ENCODE data around the gene CTIF.
A peak's percentile ranks its signal among the peaks of the same experiment; 100 is the strongest.

Gene CTIF

DNA sequence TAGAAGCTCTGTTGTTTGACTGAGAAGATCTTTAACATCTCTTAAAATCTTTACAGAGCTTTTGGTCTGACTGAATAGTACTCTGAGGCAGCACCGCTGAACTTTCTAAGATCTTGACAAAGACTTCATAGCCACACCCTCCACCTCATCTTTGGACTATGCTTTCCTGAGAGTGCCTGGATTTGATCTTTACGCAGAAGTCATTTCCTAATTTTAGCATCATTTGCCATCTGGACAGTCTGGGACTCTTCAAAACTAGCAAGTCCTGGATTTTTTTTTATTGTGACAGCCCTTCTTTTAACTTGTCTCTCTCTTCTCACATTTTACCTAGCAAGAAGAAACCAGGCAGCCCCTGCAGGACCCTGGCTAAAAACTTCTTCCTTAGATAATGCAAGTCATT, 188.8 kb downstream of the CTIF start:
- DNase-seq (ENCODE audit: insufficient read length) (no peak), FAIRE-seq (no peak)
- TF ChIP-seq TAF1 (IDR thresholded peaks at IDR 0.05; ENCODE audit: borderline replicate concordance, low read depth, low read length): no peak
- TF ChIP-seq POLR2AphosphoS5 (IDR thresholded peaks at IDR 0.05; ENCODE audit: low read depth, low read length): no peak
- no peak for TF ChIP-seq POLR2A (IDR thresholded peaks at IDR 0.05; ENCODE audit: low read depth, low read length)

DNA sequence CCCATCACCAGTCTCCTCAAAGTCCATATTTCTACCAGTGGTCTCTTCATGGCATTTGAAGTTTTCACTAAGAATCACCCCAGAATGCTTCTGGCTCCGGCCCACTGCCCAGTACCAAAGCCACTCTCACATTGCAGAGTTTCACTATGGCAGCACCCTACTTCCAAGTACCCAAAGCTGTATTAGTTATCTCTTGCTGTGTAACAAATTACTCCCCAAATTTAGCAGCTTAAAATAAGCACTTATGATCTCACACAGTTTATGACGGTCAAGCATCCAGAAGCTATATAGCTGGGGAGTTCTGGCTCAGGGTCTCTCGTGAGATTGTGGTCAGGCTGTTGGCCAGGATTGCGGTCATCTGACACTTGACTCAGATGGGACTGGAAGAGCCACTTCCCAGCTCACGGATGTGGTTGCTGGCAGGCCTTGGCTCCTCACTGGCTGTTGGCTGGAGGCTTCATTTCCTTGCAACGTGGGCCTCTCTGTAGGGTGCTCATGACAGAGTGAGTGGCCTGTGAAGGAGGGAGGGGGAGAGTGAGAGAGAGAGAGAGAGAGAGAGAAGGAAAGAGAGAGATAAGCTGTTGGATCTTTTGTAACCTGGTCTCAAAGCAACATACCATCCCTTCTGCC, 189.5 kb downstream of the CTIF start:
- no peak for TF ChIP-seq TAF1 (IDR thresholded peaks at IDR 0.05; ENCODE audit: borderline replicate concordance, low read depth, low read length)
- no peak for TF ChIP-seq POLR2AphosphoS5 (IDR thresholded peaks at IDR 0.05; ENCODE audit: low read depth, low read length)
- TF ChIP-seq POLR2A (IDR thresholded peaks at IDR 0.05; ENCODE audit: low read depth, low read length): no peak
- DNase-seq (ENCODE audit: insufficient read length) (no peak), FAIRE-seq (no peak)

DNA sequence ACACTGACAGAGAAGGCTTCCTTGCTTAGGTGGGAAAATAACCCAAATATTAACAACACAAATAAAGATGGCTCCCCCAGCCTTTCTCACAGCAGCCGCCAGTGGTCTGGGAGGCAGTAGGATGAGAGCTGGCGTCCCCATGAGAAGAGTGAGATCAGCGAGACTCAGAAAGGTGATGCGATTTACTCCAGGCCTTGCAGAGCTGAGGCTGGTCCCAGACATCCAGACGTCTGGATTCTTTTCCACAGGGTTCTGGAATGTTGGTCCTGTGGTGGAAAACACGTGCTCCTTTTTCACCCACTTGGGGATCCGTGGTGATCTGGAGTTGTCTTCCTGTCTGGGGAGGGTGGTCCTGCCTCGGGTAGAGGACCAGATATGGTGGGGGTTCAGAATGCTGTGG, 190.6 kb downstream of the CTIF start:
- DNase-seq (ENCODE audit: insufficient read length) (no peak), FAIRE-seq (no peak)
- TF ChIP-seq POLR2A (IDR thresholded peaks at IDR 0.05; ENCODE audit: low read depth, low read length) (no peak), TAF1 (IDR thresholded peaks at IDR 0.05; ENCODE audit: borderline replicate concordance, low read depth, low read length) (no peak), POLR2AphosphoS5 (IDR thresholded peaks at IDR 0.05; ENCODE audit: low read depth, low read length) (no peak)

DNA sequence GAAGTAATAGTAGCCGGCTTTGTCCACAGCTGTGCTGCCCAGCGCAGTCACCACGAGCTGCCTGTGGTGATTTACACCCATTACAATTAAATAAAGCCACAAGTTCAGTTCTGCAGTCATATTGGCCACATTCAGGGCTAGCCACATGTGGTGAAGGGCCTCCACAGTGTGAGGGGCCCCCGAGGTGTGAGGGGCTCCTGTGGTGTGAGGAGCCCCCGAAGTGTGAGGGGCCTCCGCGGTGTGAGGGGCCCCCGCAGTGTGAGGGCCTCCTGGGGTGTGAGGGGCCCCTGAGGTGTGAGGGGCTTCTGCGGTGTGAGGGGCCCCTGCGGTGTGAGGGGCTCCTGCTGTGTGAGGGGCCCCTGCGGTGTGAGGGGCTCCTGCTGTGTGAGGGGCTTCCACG, 191.2 kb downstream of the CTIF start:
- FAIRE-seq: no peak
- DNase-seq (ENCODE audit: insufficient read length): no peak
- no peak for TF ChIP-seq POLR2A (IDR thresholded peaks at IDR 0.05; ENCODE audit: low read depth, low read length)

DNA sequence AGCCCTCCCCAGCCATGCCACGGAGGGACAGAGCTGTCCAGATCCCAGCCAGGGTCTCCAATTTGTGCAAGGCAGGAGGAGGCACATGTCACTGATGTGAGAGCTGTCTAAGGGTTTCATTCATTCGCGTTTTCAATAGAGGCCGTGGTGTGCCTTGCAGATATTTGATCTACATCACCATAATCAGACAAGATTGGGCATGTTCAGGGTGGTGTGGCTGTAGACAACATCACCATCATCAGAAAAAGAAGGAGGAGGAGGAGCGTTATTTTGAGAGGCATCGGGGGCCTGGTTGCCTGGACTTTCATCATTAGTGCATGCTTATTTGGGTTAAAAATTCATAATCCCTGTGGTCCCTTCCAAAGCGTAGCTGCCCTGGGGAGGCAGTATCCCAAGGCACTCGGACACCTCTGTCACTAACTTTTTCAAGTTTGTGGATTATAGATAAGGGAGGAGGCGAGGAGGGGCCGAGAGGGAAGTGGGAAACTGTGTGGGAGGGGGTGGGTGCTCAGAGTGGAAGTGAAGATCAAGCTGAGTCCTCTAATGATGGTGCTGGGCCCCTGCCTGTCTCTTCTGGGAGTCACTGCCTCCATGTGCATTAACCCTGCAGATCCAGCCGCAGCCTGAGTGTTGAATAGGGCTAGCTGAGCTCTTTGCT, 194.1 kb downstream of the CTIF start:
- TF ChIP-seq POLR2AphosphoS5 (IDR thresholded peaks at IDR 0.05; ENCODE audit: low read depth, low read length): no peak
- TF ChIP-seq TAF1 (IDR thresholded peaks at IDR 0.05; ENCODE audit: borderline replicate concordance, low read depth, low read length): no peak
- no peak for TF ChIP-seq POLR2A (IDR thresholded peaks at IDR 0.05; ENCODE audit: low read depth, low read length)
- peak; percentile 55 for DNase-seq (ENCODE audit: insufficient read length)

DNA sequence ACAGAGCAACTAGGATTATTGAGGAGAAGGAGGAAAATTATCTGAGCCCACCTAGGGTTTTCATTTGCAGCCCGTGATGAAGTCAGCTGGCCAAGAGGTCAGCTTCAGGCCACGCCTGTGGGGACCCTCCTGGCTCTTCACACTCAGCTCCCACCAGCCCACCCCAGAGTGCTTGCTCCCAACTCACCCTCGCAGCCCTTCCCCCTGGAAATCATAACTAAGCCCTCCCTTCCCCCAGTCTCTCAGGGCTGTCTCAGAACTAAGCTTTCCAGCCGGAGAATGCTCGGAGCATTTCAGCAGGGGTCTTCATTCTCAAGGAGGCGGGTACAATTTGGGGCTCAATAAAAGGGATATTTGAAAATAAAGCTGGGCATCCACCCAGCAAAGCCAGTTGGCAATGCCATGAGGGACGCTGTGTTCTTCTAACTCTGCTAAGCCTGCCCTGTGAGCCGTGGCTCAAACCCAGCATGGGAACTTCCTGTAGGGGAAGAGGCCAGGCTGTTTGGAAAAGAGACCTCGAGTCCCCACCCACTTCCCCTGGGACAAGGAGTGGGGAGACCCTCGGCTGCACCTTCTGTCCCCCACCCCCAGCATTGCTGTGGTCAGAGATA, 194.9 kb downstream of the CTIF start:
- no peak for TF ChIP-seq POLR2A (IDR thresholded peaks at IDR 0.05; ENCODE audit: low read depth, low read length)
- no peak for TF ChIP-seq TAF1 (IDR thresholded peaks at IDR 0.05; ENCODE audit: borderline replicate concordance, low read depth, low read length)
- no peak for TF ChIP-seq POLR2AphosphoS5 (IDR thresholded peaks at IDR 0.05; ENCODE audit: low read depth, low read length)
- DNase-seq (ENCODE audit: insufficient read length): no peak
- no peak for FAIRE-seq

More for the DNA sequence above, 194.1 kb downstream of the CTIF start:
- peak; percentile 24 for FAIRE-seq

DNA sequence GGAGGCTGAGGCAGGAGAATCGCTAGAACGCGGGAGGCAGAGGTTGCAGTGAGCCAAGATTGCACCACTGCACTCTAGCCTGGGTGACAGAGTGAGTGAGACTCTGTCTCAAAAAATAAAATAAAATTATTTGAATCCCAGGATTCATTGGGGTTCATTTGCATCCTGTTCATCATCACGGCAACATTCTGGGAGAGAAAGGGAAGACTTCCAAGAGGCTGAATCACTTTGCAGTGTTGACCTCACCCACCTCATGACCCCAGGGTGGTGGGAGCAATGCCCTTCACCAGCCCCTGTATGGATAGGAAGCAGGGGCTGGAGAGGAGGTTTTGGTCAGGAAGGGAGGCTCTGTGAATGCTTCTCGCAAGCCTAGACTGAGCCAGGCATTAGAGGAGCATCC, 195.6 kb downstream of the CTIF start:
- no peak for TF ChIP-seq POLR2A (IDR thresholded peaks at IDR 0.05; ENCODE audit: low read depth, low read length)
- TF ChIP-seq TAF1 (IDR thresholded peaks at IDR 0.05; ENCODE audit: borderline replicate concordance, low read depth, low read length): no peak
- TF ChIP-seq POLR2AphosphoS5 (IDR thresholded peaks at IDR 0.05; ENCODE audit: low read depth, low read length): no peak
- no peak for DNase-seq (ENCODE audit: insufficient read length)
- no peak for FAIRE-seq

DNA sequence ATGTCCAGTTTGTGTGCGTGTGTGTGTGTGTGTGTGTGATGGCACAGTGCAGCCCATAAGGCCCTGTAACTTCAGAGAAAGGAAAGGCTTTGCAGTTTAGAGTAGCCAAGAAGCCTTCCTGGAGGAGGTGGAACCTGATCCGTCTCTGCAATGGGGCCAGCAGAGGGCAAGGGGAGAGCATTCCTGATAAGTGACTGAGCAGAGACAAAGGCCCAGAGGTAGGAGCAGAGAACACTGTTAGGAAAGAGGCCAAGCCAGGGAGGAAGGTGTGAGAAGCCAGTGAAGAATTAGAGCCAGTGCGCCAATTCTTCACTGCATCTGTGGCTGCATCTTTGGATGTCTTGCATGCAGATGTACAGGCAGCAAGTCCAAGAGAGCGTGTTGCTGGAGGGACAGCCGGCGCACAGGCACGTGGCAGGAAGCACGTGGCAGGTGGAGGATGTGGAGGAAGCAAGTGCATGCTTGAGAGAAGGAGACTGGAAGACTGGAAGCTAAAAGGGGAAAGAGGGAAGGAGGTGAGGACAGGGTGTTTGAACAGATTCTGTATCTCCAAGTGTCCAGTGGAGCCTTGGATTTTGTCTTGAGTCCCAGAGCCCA, 196.3 kb downstream of the CTIF start:
- FAIRE-seq: peak; percentile 56
- TF ChIP-seq TAF1 (IDR thresholded peaks at IDR 0.05; ENCODE audit: borderline replicate concordance, low read depth, low read length) (no peak), POLR2A (IDR thresholded peaks at IDR 0.05; ENCODE audit: low read depth, low read length) (no peak), POLR2AphosphoS5 (IDR thresholded peaks at IDR 0.05; ENCODE audit: low read depth, low read length) (no peak)
- DNase-seq (ENCODE audit: insufficient read length): no peak

DNA sequence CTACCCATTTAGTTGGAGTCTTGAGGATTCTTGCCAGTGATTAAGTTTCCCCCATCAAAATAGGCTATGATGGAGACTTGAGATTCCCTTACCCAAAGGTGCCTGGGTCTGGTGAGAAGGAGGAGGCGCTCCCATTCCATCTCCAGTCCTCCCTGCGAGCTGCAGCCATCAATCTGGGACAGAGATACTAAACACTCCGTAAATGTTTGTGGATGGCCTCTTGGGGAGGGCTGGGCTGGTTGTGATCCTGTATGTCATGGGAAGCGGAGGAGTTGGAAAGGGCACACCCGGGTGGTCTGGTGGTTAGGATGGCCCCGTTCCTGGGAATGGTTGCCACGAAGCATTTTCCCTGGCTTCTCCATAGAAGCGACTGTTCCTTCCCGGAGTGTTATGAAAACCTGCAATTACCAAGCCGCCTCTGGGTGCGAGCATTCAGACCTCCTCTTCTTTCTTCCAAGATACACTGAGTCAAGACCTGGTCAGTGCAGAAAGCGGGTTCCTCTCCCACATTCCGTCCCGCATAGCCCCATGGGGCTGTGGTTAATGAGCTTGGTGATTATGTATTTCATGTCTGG, 196.9 kb downstream of the CTIF start:
- TF ChIP-seq POLR2A (IDR thresholded peaks at IDR 0.05; ENCODE audit: low read depth, low read length) (no peak), POLR2AphosphoS5 (IDR thresholded peaks at IDR 0.05; ENCODE audit: low read depth, low read length) (no peak), TAF1 (IDR thresholded peaks at IDR 0.05; ENCODE audit: borderline replicate concordance, low read depth, low read length) (no peak)
- DNase-seq (ENCODE audit: insufficient read length): no peak
- no peak for FAIRE-seq

DNA sequence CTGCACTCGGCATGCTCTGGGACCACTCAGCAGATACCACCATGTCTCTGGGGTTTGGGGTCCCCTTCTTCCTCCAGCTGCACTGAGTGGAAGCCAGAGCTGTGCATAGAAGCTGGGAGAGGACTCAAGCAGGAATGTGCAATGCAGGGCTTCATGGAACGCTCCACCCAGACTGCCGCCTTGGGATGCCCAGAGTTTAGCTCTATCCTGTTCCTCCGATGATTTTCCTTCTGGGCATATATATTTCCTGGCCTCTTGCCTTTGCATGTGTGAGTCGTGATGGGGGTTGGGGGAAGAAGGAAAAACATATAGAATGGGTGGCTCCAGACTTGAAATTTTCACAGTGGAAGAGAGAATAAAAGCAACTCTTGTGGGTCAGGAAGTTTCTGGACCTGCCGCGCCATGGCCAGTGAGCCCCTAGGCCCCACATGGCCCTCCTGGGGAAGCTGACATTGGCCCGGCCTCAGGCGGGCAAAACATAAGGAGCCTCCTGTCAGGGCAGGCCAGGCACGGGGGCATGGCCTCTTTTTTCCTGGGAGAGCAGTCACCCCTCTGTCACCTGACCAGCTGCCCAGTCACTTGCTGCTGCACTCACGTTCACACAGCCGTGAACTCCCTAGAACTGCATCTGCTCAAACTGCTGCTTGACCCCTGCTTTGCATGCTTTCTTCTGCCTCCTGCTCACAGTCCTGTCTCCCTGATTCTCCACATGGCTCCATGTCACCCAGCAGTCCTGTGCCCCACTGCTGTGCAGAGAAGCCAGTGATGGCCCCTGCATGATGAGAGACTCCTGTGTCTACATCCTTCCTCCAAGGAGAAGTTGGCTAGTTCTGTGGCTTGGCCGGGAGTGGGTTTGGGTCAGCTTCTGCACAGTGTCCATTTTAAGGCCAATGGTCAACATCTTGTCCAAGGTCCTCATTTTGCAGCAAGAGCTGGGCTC, 197.8 kb downstream of the CTIF start:
- FAIRE-seq: no peak
- no peak for DNase-seq (ENCODE audit: insufficient read length)
- TF ChIP-seq TAF1 (IDR thresholded peaks at IDR 0.05; ENCODE audit: borderline replicate concordance, low read depth, low read length): no peak
- no peak for TF ChIP-seq POLR2AphosphoS5 (IDR thresholded peaks at IDR 0.05; ENCODE audit: low read depth, low read length)
- no peak for TF ChIP-seq POLR2A (IDR thresholded peaks at IDR 0.05; ENCODE audit: low read depth, low read length)
